Gastrocnemius medialis (tissue), 4 donors: ENCODE results near the gene INPP4B.

Experiments used
- POLR2A ChIP-seq, 2 donors: fragments of 450-650 bp; IDR thresholded peaks; one replicate each; pipeline ENCODE4 v1.6.1; 2017; ENCODE audit warnings: antibody characterized with exemption in 2 of 2, mild to moderate bottlenecking in 2 of 2, moderate library complexity in 2 of 2
- TF ChIP-seq, protein P1 (sequence below), 5 experiments: fragments of 450-650 bp in 3 of 5; fragments of 200-600 bp in 2 of 5; sonication (generic) in 2 of 5; IDR thresholded peaks in 4 of 5; conservative IDR thresholded peaks in 1 of 5; 1 replicate in 4 of 5; 2 replicates in 1 of 5; pipeline ENCODE4 v1.5.1; 2016 to 2019; ENCODE audit warnings: antibody characterized with exemption in 5 of 5, mild to moderate bottlenecking in 3 of 5, moderate library complexity in 3 of 5

DNA sequence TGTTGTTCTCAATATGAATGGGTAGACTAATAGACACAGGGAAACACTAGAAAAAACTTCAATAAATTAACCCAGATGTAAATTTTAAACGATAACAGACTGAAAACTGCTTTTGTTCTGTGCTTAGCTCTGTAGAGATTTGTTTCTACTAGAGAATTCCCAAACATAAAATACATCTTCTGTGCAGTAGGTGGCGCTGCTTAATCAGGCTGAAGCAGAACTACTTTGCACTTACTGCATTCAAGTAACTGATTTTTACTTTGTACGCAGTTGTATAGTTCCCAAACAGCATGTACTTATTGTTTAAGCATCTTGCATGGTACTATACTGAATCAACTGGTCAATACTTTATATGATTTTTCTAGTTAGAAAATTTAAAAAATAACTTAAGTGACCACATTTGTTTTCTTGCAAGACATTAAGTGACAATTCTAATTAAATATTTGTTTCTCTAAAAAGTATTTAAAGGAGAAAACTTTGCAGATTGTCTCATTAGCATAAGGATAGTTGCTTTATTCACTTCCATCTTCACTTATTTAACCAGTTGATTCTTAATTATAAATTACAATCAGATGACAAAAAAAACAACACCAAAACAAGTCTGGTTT is 719.1 kb downstream of the INPP4B start:
- TF ChIP-seq, protein P1, sequence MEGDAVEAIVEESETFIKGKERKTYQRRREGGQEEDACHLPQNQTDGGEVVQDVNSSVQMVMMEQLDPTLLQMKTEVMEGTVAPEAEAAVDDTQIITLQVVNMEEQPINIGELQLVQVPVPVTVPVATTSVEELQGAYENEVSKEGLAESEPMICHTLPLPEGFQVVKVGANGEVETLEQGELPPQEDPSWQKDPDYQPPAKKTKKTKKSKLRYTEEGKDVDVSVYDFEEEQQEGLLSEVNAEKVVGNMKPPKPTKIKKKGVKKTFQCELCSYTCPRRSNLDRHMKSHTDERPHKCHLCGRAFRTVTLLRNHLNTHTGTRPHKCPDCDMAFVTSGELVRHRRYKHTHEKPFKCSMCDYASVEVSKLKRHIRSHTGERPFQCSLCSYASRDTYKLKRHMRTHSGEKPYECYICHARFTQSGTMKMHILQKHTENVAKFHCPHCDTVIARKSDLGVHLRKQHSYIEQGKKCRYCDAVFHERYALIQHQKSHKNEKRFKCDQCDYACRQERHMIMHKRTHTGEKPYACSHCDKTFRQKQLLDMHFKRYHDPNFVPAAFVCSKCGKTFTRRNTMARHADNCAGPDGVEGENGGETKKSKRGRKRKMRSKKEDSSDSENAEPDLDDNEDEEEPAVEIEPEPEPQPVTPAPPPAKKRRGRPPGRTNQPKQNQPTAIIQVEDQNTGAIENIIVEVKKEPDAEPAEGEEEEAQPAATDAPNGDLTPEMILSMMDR (IDR thresholded peaks at IDR 0.05 in 4 of 5, conservative IDR thresholded peaks at IDR 0.05 in 1 of 5): peak; percentile 54 to 88 (median 71)
- TF ChIP-seq POLR2A (IDR thresholded peaks at IDR 0.05): no peak
